ENCODE measurements around the gene GRID2. TPM values are rescaled to one million over a fixed set of nuclear protein-coding genes. Genes with fewer than 3 reads are reported as not detected.

Gene GRID2
- total RNA-seq, 1 donor from 2014 or later: not detected

GRCh38 chr4:93317057-93317456 is 1013.3 kb downstream of the GRID2 start:
- no peaks in the 10 kb centered on the region for H3K4me1 ChIP-seq
- no peak overlapping the region for H3K4me3 ChIP-seq
- no peak for TF ChIP-seq CTCF (IDR thresholded peaks at IDR 0.05)
- no peak for ATAC-seq
- no peak for DNase-seq
- intact Hi-C loops (cut with DNase I): no loop called here
- no peaks in the 10 kb centered on the region for H3K36me3 ChIP-seq
- H3K27ac ChIP-seq: no peak overlapping the region
- no peaks in the 10 kb centered on the region for H3K9me3 ChIP-seq
- no peaks in the 10 kb centered on the region for H3K27me3 ChIP-seq (ENCODE audit: low read depth)

- no peak for TF ChIP-seq CTCF (IDR thresholded peaks at IDR 0.05)
- intact Hi-C loops (cut with DNase I): no loop called here
- H3K27ac ChIP-seq: no peak overlapping the region
- no peaks in the 10 kb centered on the region for H3K4me1 ChIP-seq
- H3K27me3 ChIP-seq (ENCODE audit: low read depth): no peaks in the 10 kb centered on the region
- H3K4me3 ChIP-seq: no peak overlapping the region
- H3K9me3 ChIP-seq: no peaks in the 10 kb centered on the region
- no peaks in the 10 kb centered on the region for H3K36me3 ChIP-seq
- no peak for DNase-seq
- no peak for ATAC-seq
Observed at GRCh38 chr4:93317561-93317960, 1013.8 kb downstream of the GRID2 start.

GRCh38 chr4:93319041-93319440 is 1015.3 kb downstream of the GRID2 start:
- no peaks in the 10 kb centered on the region for H3K9me3 ChIP-seq
- H3K4me1 ChIP-seq: no peaks in the 10 kb centered on the region
- intact Hi-C loops (cut with DNase I): no loop called here
- no peak for TF ChIP-seq CTCF (IDR thresholded peaks at IDR 0.05)
- H3K36me3 ChIP-seq: no peaks in the 10 kb centered on the region
- no peak overlapping the region for H3K4me3 ChIP-seq
- DNase-seq (no peak), ATAC-seq (no peak)
- H3K27me3 ChIP-seq (ENCODE audit: low read depth): no peaks in the 10 kb centered on the region
- no peak overlapping the region for H3K27ac ChIP-seq

GRCh38 chr4:93320356-93320755 is 1016.6 kb downstream of the GRID2 start:
- no peaks in the 10 kb centered on the region for H3K27me3 ChIP-seq (ENCODE audit: low read depth)
- no peaks in the 10 kb centered on the region for H3K36me3 ChIP-seq
- ATAC-seq (no peak), DNase-seq (no peak)
- intact Hi-C loops (cut with DNase I): no loop called here
- no peak overlapping the region for H3K4me3 ChIP-seq
- no peaks in the 10 kb centered on the region for H3K9me3 ChIP-seq
- no peak for TF ChIP-seq CTCF (IDR thresholded peaks at IDR 0.05)
- H3K27ac ChIP-seq: no peak overlapping the region
- no peaks in the 10 kb centered on the region for H3K4me1 ChIP-seq

- H3K4me3 ChIP-seq: no peak overlapping the region
- no peaks in the 10 kb centered on the region for H3K9me3 ChIP-seq
- intact Hi-C loops (cut with DNase I): no loop called here
- H3K27ac ChIP-seq: no peak overlapping the region
- H3K4me1 ChIP-seq: no peaks in the 10 kb centered on the region
- no peaks in the 10 kb centered on the region for H3K36me3 ChIP-seq
- ATAC-seq (no peak), DNase-seq (no peak)
- no peaks in the 10 kb centered on the region for H3K27me3 ChIP-seq (ENCODE audit: low read depth)
- TF ChIP-seq CTCF (IDR thresholded peaks at IDR 0.05): no peak
Observed at GRCh38 chr4:93327346-93327745, 1023.6 kb downstream of the GRID2 start.

GRCh38 chr4:93334003-93334402 is 1030.2 kb downstream of the GRID2 start:
- Histone ChIP-seq H3K36me3 (no peaks in the 10 kb centered on the region), H3K4me3 (no peak overlapping the region), H3K4me1 (no peaks in the 10 kb centered on the region), H3K27me3 (ENCODE audit: low read depth) (no peaks in the 10 kb centered on the region), H3K27ac (no peak overlapping the region), H3K9me3 (no peaks in the 10 kb centered on the region)
- no peak for ATAC-seq
- intact Hi-C loops (cut with DNase I): no loop called here
- DNase-seq: no peak
- TF ChIP-seq CTCF (IDR thresholded peaks at IDR 0.05): no peak

All from lower lobe of right lung (tissue), 2 donors.